H1 (cell line): ENCODE data around the gene GRID2. TPM values are rescaled to one million over a fixed set of nuclear protein-coding genes. Genes with fewer than 3 reads are reported as not detected.

Source experiments
- BRCA1 ChIP-seq: IDR thresholded peaks from 2 replicates; pipeline ENCODE4 v1.6.1; 2012; ENCODE audit warnings: low read depth, low read length, improper control_type of control experiment
- CHD7 ChIP-seq: fragments of 300-600 bp; sonication (generic); IDR thresholded peaks from 2 replicates; pipeline ENCODE4 v1.7.1; 2012; ENCODE audit warnings: low read length, moderate library complexity, mild to moderate bottlenecking, inconsistent platforms; ENCODE audit not compliant: insufficient replicate concordance
- CTBP2 ChIP-seq: IDR thresholded peaks from 2 replicates; pipeline ENCODE4 v1.7.0; 2011; ENCODE audit warnings: borderline replicate concordance, mild to moderate bottlenecking, moderate library complexity, mixed read lengths, low read length; ENCODE audit not compliant: insufficient read depth, insufficient read length
- KDM1A ChIP-seq: fragments of 200-600, 300-600 bp; sonication (generic); IDR thresholded peaks from 2 replicates; pipeline ENCODE4 v1.7.1; 2016; ENCODE audit warnings: mild to moderate bottlenecking, low read length, borderline replicate concordance
- NANOG ChIP-seq: IDR thresholded peaks from 2 replicates; pipeline ENCODE4 v1.6.1; 2011; ENCODE audit warnings: low read length, low read depth, mild to moderate bottlenecking, inconsistent platforms; ENCODE audit not compliant: insufficient read depth, poor library complexity, severe bottlenecking
- NRF1 ChIP-seq: IDR thresholded peaks from 2 replicates; pipeline ENCODE4 v1.6.1; 2011; ENCODE audit warnings: mild to moderate bottlenecking, low read depth, low read length, improper control_type of control experiment
- PHF8 ChIP-seq: fragments of 200-600 bp; sonication (generic); conservative IDR thresholded peaks from 2 replicates; pipeline ENCODE4 v1.7.1; 2012; ENCODE audit warnings: low read depth, mild to moderate bottlenecking, inconsistent platforms, low read length, moderate library complexity
- POU5F1 ChIP-seq: IDR thresholded peaks from 2 replicates; pipeline ENCODE4 v1.6.1; 2011; ENCODE audit warnings: low read depth, mild to moderate bottlenecking, low read length, moderate library complexity
- SRF ChIP-seq: IDR thresholded peaks from 2 replicates; pipeline ENCODE4 v1.6.1; 2011; ENCODE audit warnings: mild to moderate bottlenecking, low read depth, low read length, moderate library complexity
- USF2 ChIP-seq: IDR thresholded peaks from 2 replicates; pipeline ENCODE4 v1.6.1; 2011; ENCODE audit warnings: low read length, improper control_type of control experiment
- polyA plus RNA-seq, 7 experiments: library from polyadenylated mRNA; depleted of rRNA in 3 of 7; stranded (reverse) in 5 of 7; unstranded in 2 of 7; fragments of >200 nt in 5 of 7; fragments of 200-250 nt in 2 of 7; gene quantifications; 1 replicate in 5 of 7; 2 replicates in 1 of 7; 4 replicates in 1 of 7; pipeline versions ENCODE4 v1.2.1 to v1.2.3, GENCODE V29; 2011 to 2013; ENCODE audit warnings: missing spikeins in 2 of 7, mixed read lengths in 2 of 7
- total RNA-seq: library from RNA; stranded (reverse); fragmentation: NEBNext Ultra II Directional; extraction: Animal tissue kit (Norgen Biotek cat#: 25700); gene quantifications from 2 replicates; pipeline ENCODE4 v1.2.1, GENCODE V29; 2021

The GRID2 gene
- total and polyA plus RNA-seq, 2 of the 8 experiments (the other 6 are each of a cell fraction or from before 2014, with no cell fraction given), result 31.1 to 81.9 TPM

DNA sequence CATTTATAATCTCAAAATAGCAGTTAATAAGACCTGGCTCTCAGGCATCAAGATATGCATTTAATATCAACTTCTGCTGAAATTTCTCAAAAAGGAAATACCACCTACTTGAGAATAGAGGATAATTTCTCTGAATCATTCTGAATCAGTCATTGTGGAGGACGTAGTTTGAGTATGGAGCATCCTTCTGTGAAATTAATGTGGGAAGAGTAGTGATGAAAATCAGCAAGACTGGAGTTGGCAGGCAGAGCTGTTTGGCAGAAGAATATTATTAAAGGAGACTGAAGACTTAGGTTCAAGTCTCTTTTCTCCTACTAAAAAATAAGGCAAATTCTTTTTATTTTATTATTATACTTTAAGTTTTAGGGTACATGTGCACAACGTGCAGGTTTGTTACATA, 1199.2 kb downstream of the GRID2 start (continued):
- TF ChIP-seq CHD7 (no peak), POU5F1 (no peak), NRF1 (no peak), CTBP2 (no peak), SRF (no peak), PHF8 (no peak), KDM1A (no peak), NANOG (no peak), USF2 (no peak), BRCA1 (no peak)
- TF ChIP-seq, all 59 proteins: peak for 0
